Esophagus muscularis mucosa (tissue), 4 donors: ENCODE results near the gene ERN2.

Experiments
- EP300 ChIP-seq: sonication (generic); formaldehyde crosslinking; IDR thresholded peaks from one replicate; pipeline ENCODE4 v1.6.1; 2017; ENCODE audit warnings: antibody characterized with exemption
- POLR2A ChIP-seq: fragments of 450-650 bp; IDR thresholded peaks from one replicate; pipeline ENCODE4 v1.6.1; 2017; ENCODE audit warnings: antibody characterized with exemption, moderate library complexity, mild to moderate bottlenecking, low read depth
- POLR2AphosphoS5 ChIP-seq, 2 donors: sonication (generic); formaldehyde crosslinking; IDR thresholded peaks; one replicate each; pipeline ENCODE4 v1.6.1; 2017; ENCODE audit warnings: antibody characterized with exemption in 2 of 2
- TF ChIP-seq, protein P1 (sequence below), 3 experiments: fragments of 200-600 bp in 2 of 3; fragments of 450-650 bp in 1 of 3; sonication (generic) in 2 of 3; IDR thresholded peaks; one replicate each; pipeline ENCODE4 v1.5.1; 2017 to 2019; ENCODE audit warnings: antibody characterized with exemption in 3 of 3, mild to moderate bottlenecking in 2 of 3, moderate library complexity in 1 of 3

DNA sequence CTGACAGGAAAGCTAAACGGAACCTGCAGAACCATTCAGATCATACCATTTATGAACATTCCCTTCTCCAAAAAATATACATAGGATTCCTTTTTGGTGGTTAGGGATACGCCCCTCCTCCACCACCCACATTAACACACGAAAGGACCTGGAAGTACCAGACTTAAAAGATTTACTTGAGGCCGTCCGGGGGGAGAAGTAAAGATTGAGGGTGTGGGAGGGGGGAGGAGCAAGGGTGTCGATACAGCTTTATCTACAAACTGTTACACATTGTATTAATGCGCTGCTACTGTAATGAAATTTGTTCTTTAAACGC, 72.4 kb downstream of the ERN2 start:
- no peak for TF ChIP-seq EP300
- TF ChIP-seq POLR2A = no peak
- TF ChIP-seq, protein P1, sequence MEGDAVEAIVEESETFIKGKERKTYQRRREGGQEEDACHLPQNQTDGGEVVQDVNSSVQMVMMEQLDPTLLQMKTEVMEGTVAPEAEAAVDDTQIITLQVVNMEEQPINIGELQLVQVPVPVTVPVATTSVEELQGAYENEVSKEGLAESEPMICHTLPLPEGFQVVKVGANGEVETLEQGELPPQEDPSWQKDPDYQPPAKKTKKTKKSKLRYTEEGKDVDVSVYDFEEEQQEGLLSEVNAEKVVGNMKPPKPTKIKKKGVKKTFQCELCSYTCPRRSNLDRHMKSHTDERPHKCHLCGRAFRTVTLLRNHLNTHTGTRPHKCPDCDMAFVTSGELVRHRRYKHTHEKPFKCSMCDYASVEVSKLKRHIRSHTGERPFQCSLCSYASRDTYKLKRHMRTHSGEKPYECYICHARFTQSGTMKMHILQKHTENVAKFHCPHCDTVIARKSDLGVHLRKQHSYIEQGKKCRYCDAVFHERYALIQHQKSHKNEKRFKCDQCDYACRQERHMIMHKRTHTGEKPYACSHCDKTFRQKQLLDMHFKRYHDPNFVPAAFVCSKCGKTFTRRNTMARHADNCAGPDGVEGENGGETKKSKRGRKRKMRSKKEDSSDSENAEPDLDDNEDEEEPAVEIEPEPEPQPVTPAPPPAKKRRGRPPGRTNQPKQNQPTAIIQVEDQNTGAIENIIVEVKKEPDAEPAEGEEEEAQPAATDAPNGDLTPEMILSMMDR (IDR thresholded peaks at IDR 0.05) = no peak
- no peak for TF ChIP-seq POLR2AphosphoS5 (IDR thresholded peaks at IDR 0.05)
